Occipital lobe (tissue), 2 donors: ENCODE data around the gene MARCHF9. TPM values are rescaled to one million over a fixed set of nuclear protein-coding genes. Genes with fewer than 3 reads are reported as not detected.
A peak's percentile ranks its signal among the peaks of the same experiment; 100 is the strongest.
"Not testable (repeated sequence)": the region's sequence is repeated elsewhere in the genome, so short reads cannot be mapped to it uniquely, and the experiment has no call there.

ENCODE experiments used
- DNase-seq: peaks from one replicate; lab custom pipeline; 2025; lab: John Stamatoyannopoulos, UW
- total RNA-seq: library from RNA; depleted of rRNA; stranded (reverse); fragments of >200 nt; gene quantifications from one replicate; pipeline ENCODE4 v1.2.3, GENCODE V29; 2014

Gene MARCHF9
- total RNA-seq, 1 donor from 2014 or later = 15.9 TPM

- no peak for DNase-seq
Measured at GRCh38 chr12:57769594-57769993, 14.7 kb downstream of the MARCHF9 start.

- no peak for DNase-seq
Measured at GRCh38 chr12:57770734-57771133, 15.8 kb downstream of the MARCHF9 start.

- no peak for DNase-seq
Measured at GRCh38 chr12:57771236-57771872, 16.5 kb downstream of the MARCHF9 start.

GRCh38 chr12:57771873-57772428 is 17.0 kb downstream of the MARCHF9 start, which contains the start of gene METTL1:
Gene METTL1, minus strand, starts transcription at chr12:57772105. Its CDS starts 22 bp downstream, at chr12:57772083.
- DNase-seq = peak; percentile 95

GRCh38 chr12:57772429-57773322 is 17.8 kb downstream of the MARCHF9 start, which contains the start of gene EEF1AKMT3:
Gene EEF1AKMT3, plus strand, starts transcription at chr12:57772614. Its CDS starts 111 bp downstream, at chr12:57772725.
- DNase-seq = no peak

- not testable (repeated sequence) for DNase-seq
Measured at GRCh38 chr12:57774634-57775033, 19.7 kb downstream of the MARCHF9 start.

GRCh38 chr12:57775044-57775443 is 20.1 kb downstream of the MARCHF9 start:
- no peak for DNase-seq

GRCh38 chr12:57775563-57776246 is 20.8 kb downstream of the MARCHF9 start:
- no peak for DNase-seq

- no peak for DNase-seq
Measured at GRCh38 chr12:57776247-57776587, 21.3 kb downstream of the MARCHF9 start.

- DNase-seq = no peak
Measured at GRCh38 chr12:57777367-57777766, 22.5 kb downstream of the MARCHF9 start.

GRCh38 chr12:57777911-57778310 is 23.0 kb downstream of the MARCHF9 start:
- no peak for DNase-seq

- no peak for DNase-seq
Measured at GRCh38 chr12:57779736-57780135, 24.8 kb downstream of the MARCHF9 start.

- DNase-seq = no peak
Measured at GRCh38 chr12:57780284-57780897, 25.5 kb downstream of the MARCHF9 start.

GRCh38 chr12:57781244-57781643 is 26.3 kb downstream of the MARCHF9 start:
- DNase-seq = no peak

GRCh38 chr12:57781801-57782200 is 26.9 kb downstream of the MARCHF9 start:
- DNase-seq = no peak

- no peak for DNase-seq
Measured at GRCh38 chr12:57782243-57782607, 27.3 kb downstream of the MARCHF9 start.

- peak; percentile 93 for DNase-seq
Measured at GRCh38 chr12:57782608-57783465, 27.9 kb downstream of the MARCHF9 start, which contains the start of gene TSFM. Gene TSFM, plus strand, starts transcription at chr12:57782787. Its CDS starts 15 bp downstream, at chr12:57782802.

GRCh38 chr12:57783466-57783801 is 28.5 kb downstream of the MARCHF9 start:
- no peak for DNase-seq

- no peak for DNase-seq
Measured at GRCh38 chr12:57783861-57784260, 29.0 kb downstream of the MARCHF9 start.

- no peak for DNase-seq
Measured at GRCh38 chr12:57793920-57794319, 39.0 kb downstream of the MARCHF9 start.
